ENCODE measurements around the gene NFE2.
"Not testable (repeated sequence)": the region's sequence is repeated elsewhere in the genome, so short reads cannot be mapped to it uniquely, and the experiment has no call there.

Gene NFE2

DNA sequence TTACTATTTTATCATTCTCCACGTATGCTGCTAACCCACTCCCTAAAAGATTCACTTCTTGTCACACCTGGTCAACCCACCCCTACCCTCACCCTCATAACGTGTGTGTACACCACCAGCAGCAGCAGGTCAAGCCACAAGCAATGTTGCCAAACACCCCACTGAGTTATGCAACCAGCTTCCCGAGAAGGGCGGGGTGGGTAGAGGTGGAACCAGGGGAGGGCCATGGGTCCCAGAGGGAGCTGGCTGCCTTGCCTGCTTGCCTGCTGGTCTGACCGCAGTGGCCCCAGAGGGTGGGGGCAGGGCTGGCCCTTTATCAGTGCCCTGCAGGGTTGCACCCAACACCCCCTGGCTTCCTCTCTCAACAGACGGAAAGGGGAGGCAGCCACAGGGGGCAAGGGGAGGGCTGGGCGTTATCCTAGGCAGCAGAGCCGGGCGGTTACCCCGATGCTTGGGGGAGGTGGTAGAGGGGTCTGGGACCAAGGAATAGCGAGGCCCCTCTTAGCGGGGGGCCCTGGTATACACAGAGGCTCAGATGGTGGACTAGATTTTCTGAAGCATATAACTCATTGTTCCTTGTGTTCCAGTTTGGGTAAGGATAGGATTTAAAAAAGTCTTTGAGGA is 3.5 kb upstream of the NFE2 start:
- DNase-seq = peak; percentile 66

DNA sequence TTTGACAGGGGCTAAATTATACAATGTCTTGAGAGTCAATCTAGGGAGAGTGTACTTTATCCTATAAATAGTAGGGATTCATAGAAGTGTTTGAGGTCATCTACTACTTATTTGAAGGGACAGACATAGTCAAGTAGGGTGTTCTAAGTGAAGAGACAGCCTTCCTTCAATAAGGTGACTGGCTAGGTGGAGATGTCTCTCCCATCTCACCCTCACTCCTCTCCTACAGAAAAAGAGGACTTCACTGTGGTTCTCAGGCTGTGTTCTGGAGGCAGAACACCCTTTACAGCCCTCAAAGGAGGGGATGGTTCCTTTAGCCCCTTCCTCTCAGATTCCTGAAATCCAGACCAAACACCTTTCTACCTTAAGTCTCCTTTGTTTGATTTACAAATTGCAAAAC is 2.8 kb upstream of the NFE2 start:
- no peak for DNase-seq

DNA sequence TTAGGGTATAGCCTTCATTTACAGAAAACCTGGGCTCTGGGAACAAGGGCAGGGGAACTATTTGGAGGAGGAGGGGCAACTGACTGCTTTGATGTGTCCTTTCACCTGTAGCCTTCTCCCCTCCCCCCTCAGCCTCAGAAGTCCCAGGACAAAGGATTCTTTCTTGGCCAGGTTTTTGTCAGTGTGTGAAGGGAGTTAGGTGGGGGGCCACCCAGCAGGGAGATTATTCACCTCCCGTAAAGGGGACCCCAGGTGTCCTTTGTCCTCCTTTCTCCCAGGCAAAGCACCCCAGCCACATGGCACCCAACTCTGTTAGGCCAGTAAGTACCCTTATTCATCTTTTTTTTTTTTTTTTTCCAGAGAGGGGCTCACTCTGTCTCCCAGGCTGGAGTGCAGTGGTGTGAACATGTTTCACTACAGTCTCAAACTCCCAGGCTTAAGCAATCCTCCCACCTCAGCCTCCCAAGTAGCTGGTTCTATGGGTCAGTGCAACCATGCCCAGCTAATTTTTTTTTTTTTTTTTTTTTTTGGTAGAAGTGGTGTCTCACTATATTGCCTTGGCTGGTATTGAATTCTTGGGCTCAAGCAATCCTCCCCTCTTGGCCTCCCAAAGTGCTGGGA is 723 bp upstream of the NFE2 start:
- DNase-seq = no peak

DNA sequence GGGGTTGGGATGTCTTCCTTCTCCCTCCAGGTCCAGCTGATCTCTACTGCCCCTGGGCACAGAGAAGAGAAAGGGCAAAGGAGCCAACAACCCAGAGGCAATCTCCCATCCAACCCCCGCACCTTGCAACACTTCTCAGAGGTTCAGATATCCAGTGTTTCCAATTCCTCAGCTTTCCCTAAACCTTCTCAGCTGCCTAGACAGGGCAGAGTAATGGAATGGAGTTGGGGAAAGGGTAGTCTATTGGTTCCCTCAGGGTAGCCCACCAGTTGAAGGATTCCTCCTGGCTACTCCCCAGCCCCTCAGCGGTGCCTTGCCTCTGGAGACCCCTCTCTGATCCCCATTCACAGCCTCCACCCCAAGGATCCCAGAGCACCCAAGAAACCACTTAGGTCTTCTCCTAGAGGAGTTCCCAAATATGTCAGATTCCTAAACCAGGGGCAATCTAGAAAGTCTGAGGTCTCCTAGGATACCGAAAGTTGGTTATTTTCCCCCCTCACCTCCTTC is 537 bp downstream of the NFE2 start:
- DNase-seq = no peak

DNA sequence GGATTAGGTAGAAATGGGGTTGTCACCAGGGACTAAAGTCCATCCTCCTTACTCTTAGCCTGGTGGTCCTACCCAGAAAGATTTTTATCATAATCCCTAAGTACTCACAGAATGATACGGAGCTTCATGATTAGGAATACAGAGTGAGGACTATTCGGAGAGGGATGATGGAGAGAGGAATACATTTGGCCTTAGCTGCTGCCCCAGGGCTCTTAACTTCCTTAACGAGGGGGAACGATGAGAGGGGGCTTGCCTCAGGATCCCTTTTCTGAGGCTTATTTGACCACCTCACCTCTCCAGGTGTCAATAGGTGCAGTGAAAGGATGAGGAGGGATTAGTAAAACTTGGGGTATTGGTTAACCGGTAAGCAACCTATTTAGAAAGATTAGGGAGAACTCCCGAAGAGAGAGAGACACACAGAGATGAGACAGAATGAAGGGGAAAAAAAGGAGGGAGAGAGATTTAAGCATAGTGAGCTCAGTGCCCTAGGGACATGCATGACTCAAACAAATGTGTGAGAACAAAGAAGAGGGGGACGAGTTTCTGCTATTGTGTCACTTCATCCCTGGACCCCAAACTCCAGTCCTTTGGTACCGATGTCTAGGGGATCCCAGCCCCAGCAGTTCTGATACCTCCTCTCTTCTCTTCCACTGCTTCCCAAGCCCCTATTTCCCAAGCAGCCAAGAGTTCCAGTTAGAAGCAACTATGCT is 1.1 kb downstream of the NFE2 start:
- DNase-seq = no peak

DNA sequence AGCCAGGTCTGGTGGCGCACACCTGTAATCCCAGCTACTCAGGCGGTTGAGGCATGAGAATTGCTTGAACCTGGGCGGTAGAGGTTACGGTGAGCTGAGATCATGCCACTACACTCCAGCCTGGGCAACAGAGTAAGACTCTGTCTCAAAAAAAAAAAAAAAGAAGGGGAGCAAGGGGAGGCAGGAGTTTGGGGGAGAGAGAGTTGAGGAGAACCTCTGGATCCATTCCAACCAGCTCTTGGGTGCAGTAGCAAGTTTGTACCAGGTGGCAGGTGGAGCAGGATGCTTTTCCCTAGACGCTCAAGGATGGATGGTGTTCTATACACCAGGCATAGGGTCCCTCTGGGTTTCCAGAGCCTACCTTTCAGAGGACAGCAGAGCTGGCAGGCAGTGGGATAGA is 1.9 kb downstream of the NFE2 start:
- no peak for DNase-seq

DNA sequence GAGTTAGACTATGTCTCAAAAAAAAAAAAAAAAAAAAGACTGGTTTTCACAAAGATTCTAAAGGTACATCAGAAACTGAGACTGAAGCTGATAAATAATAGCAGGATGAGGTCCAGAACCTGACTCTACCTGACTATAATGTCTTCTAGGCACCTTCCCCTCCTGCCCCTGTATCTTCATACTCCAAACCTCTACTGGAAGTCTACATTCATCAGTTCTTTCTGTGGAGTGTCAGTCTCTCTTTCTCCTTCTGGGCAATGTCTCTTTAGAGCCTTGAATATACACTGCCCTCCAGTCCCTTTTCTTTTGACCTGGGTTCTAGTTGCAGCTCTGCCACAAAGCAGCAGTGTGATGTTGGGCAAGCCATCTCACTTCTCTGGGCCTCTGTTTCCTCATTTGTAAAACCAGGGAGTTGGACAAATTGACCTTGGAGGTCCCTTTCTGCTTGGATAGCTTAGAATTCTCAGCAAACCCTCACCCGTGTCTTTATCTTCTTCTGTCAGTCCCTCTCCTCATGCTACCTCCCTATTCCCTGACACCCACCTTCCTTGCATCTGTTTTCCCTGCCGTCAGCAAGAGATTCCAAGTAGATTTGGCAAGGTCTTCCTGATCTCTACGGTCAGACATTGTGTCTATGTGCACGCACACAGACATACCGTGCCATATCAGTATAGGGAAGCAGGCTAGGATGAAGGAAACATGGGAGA is 4.3 kb downstream of the NFE2 start:
- DNase-seq = no peak

DNA sequence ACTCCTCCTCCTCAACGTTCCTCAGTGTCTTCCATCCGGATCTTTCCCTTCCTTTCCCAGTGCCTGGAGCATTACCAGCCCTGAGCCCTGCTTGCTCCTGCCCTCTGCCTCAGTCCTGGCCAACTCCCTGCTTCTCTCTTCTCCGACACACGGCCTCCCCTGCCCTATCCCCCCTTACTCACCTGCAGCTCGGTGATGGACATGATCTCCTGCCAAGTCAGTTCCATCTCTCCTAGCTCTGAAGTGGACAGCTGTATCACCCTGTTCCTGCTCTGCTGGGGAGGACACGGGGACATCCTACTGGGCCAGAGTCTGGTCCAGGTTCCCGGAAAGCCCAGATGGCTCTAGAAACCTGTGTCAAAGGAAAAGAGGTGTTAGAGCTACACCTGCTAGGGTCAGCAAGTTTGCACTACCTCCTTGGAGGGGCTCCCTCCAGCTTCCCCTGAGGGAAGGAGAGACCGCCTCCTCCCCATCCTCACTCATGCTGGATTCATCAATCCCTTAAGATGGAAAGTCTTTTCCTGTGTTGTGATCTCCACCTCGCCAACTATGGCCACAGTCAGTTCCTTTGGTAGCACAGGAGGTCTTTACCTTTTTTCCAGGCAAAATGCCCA is 5.8 kb downstream of the NFE2 start:
- DNase-seq = no peak

DNA sequence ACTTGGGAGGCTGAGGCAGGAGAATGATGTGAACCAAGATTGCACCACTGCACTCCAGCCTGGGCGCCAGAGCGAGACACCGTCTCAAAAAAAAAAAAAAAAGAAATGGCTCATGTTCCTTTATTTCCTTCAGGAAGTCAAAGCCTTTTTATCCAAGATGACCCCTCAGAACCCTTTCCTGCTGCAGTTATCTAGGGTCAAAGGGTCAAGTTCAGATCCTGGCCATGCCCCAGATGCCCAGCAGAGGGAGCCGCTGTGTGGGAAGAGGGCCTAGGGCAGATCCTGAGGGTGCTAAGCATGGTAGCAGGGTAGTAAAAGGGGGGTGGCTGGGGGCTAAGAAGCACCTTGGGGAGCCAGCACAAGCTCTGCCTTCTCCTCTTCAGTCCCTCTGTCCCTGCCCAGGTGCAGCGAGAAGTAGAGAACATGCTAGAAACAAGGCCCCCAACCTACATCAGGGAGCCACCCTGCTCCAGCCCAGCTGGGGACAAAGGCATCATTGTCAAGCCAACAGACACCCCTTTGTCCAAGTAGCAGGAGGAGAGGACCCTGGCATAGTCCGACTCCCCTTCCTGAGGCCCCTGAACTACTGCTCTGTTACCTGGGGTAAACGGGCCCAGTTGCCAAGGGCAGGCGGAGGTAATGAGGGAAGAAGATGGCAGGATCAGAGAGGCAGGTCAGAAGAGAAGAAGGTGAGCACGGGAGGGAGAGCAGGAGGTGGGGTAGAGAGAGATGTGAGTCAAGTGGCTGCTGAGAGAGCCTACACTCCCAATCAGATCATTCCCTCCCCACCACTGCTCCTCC is 6.5 kb downstream of the NFE2 start:
- DNase-seq = peak; percentile 50

DNA sequence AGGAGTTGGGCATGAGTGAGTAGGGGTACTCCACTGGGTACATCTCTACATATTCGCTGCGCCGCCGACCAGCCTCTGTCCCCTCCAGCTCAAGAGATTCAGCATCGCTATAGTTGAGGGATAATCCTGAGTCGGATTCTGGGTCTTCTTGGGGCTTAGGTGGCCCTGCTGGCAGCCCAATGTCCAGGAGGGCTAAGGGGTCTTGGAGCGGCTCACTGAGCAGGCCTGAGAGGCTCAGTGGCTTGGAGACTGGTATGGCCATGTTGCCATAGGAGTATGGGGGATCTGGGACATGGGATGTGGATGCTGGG is 7.9 kb downstream of the NFE2 start:
- DNase-seq = no peak

DNA sequence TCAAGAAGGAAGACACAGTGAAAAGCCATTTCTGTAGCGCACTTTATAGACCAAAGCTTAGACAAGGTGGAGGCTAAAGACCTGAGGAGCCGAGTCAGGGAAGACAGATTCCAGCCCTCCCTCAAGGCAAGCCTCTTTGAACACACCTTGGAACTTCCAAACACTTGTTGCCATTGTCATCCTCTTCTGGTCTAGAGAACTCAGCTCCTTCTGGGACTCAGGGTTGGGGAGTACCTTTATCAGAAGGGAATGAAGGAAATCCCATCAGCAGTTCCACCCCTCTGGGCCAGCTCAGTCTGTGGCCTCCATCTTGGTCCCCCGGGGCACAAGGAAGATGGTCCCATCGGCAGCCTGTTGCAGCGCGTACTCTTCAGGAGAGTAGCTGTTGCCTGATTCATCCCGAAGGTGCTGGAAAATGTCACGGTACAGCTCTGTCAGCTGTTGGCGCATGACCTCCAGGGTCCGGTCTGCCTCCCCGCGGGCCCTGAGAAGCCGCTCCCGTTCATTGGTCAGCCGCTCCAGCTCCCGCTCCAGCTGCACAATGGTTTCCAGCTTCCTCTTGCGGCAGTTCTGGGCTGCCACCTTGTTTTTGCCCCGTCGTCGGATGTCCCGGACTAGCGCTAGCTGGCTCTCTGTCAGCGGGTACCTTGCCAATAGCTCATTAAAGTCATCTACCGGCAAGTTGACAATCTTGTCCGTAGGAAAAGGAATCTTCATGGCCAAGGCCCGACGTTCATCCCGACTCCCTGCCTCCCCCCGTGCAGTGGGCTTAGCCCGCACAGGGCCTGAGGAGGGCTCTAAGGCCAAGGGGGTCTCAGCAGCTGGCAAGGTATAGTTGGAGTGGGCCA is 8.5 kb downstream of the NFE2 start:
- no peak for DNase-seq

DNA sequence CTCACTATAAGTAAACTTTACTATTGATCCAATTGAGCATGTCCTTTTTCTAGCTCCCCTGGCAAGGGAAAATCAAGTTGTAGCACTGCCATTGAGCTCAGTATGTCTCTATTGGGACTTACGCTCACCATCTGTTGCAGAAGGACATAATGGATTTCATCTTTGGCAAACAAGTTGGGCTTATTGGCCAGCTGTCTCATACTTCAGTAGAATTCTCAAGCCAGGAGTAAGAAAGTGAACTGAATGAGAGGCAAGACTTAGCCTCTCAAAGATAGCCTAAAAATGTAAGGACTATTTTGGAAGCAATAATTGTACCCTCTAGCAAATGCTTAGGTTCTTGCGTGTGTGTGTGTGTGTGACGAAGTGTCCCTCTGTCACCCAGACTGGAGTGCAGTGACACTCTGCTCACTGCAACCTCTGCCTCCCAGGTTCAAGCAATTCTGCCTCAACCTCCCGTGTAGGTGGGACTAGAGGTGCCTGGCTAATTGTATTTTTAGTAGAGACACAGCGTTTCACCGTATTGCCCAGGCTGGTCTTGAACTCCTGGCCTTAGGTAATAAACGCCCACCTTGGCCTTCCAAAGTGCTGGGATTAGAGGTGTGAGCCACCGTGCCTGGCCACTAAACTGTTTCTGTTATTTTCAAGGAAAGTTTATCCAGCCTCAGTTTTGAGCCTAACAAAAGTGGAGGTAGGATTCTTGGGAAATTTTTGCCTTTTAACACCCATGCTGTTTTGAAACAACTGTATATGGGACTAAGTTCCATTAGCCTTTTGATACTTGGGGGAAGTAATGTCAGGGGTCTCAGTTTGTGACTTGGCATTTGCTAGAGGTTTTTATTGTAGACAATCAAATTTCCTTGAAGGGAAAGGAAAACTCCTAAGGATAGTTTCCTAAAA is 13.3 kb downstream of the NFE2 start:
- DNase-seq = no peak

DNA sequence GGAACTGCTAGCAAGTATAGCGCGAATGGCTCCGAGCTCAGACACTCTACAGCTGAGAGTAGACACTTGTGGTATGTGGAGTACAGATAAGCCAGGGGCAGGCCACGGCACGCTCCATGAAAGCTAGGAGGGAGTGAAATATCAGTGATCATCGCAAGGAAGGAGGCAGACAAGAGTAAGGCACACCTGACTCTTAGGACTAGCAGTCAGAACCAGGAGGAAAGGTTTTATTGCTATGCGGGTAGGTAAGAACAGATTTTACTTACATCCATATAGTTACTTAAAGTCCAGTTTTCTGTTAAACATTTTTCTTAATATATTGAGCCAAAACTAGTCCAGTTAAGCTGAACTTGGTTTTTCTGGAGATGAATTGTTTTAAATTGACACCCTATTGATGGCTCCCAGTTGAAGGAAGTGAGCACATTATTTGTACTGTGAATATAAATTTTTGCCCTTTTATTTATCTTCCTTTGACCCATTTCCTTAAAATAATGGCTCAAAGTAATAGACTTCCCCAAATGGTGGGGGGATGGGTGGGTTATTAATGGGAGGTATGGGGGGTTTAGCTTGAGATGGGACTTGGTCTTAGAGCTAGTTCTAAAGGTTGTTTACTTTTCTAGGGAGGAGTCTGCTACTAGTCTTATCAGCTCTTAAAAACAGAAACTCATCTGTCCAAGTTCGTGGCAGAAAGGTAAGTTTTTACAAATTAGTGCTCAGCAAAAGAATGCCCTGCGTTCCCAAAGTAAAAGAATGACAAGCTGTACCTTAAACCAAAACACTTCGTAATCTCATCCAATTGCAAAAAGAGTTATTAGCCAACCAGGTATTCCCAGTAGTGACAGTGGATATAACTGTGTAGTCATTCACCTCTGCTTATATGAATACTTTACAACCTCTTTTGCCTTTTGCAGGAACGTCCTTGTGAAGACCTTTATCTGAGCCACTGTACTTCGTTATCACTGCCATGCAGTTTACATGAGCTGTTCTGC is 14.5 kb downstream of the NFE2 start:
- DNase-seq = no peak

DNA sequence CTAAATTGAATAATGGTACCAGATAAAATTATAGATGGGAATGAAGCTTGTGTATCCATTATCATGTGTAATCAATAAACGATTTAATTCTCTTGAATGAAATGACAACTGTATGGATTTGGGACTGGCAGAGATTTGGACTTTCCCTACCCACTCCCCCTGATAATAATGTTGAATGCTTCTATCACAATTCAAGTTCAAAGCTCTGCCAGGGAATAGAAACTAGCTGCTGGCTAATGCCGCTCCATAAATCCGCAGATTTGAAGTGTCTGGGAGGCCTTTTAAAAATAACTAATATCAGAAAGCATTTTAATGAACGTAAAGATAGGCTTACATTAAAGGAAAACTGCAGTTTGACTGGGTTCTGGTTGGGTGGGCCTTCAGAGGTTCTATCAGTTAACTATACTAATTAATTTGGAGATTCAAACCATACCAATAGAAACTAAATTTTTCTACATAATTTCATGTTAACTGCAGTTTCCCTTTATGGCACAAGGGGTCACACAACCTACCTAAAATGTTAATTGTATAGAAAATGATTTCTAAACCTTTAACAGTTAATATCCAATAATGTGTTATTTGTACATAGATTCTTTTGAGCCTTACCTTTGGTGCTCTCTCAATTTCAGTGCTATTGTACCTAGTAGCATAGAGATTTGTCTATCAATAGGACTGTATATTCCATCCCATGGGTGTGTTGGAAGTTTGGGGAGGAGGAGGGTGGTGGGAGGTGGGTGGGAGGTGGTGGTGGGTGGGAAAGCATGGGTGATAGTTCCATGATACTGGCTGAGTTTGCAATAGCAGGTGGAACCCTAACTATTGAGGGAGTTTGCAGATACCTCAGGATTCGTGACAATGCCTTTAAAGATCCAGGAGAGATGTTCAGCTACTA is 15.4 kb downstream of the NFE2 start:
- no peak for DNase-seq

DNA sequence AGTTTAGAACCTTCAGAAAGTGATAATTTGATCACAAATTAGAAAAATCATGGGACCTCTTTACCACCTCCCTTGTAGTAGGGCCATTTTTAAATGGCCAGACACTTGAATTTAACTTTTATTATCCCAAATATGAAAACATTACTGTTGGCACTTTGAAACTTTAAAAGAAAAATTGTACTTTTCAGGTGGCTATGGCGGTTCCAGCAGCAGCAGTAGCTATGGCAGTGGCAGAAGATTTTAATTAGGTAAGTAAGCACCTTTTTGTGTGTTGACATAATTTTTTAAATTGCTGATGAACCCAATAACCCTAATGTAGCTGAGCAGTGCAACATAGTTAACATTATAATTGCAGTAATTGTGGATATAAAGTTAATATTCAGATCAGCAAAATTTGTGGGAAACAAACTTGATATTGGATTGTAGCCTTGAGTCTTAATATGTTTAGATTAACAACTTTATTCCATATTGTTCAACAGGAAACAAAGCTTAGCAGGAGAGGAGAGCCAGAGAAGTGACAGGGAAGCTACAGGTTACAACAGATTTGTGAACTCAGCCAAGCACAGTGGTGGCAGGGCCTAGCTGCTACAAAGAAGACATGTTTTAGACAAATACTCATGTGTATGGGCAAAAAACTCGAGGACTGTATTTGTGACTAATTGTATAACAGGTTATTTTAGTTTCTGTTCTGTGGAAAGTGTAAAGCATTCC is 16.6 kb downstream of the NFE2 start:
- not testable (repeated sequence) for DNase-seq

DNA sequence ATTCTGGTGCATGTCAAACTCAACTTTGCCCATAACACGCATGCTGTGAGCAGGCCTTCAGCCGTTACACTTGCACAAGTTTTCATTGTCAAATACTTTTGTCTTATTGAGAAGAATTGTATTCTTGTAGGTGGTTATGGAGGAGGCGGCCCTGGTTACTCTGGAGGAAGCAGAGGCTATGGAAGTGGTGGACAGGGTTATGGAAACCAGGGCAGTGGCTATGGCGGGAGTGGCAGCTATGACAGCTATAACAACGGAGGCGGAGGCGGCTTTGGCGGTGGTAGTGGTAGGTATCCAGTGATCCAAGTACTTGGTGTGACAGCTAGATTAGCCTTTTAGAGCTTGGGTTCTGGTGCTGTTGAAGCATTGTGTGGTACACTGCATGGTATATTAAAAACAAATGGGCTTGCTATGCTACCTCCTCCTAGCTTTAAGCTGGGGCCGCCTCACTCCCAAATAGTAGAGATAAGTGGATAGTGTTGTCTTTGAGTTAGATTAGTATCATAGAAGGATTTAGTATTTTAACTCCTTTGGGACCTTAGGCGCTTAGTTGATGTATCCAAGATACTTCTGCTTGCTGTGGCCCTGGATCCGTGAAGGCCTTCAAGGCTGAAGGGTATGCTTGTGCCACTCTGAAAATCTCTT is 17.7 kb downstream of the NFE2 start:
- DNase-seq = no peak

DNA sequence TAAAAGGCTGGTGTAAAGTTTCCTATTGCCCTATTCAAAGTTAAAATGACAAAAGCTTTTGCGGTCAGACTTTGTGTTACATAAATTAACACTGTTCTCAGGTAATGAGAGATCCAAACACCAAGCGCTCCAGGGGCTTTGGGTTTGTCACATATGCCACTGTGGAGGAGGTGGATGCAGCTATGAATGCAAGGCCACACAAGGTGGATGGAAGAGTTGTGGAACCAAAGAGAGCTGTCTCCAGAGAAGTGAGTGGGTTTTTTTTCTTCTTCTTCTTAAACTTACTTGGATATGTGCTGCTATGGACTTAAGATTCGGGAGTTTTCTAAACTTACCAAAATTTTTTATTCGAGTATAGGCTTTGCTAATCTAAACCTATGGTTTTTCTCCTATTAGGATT is 19.1 kb downstream of the NFE2 start:
- not testable (repeated sequence) for DNase-seq

Data from CD4-positive, alpha-beta T cell treated with Interferon gamma for 1 hour (primary cell).